WTC11 (cell line): ENCODE results near the gene STAMBP.

Experiments
- ATF6 ChIP-seq: sonication (generic); formaldehyde crosslinking; IDR thresholded peaks from 2 replicates; pipeline ENCODE4 v1.8.1; 2023; ENCODE audit warnings: mild to moderate bottlenecking, missing genetic modification reagents
- CTCF ChIP-seq: fragments of 200-600 bp; IDR thresholded peaks from 2 replicates; pipeline ENCODE4 v1.8.0; 2022; ENCODE audit warnings: antibody characterized with exemption
- FOXP4 ChIP-seq: sonication (generic); formaldehyde crosslinking; IDR thresholded peaks from 2 replicates; pipeline ENCODE4 v1.8.0; 2022; ENCODE audit warnings: mild to moderate bottlenecking, missing genetic modification reagents
- MAX ChIP-seq: sonication (generic); formaldehyde crosslinking; IDR thresholded peaks from 2 replicates; pipeline ENCODE4 v1.8.0; 2022; ENCODE audit warnings: mild to moderate bottlenecking, missing genetic modification reagents
- MLX ChIP-seq: sonication (generic); formaldehyde crosslinking; IDR thresholded peaks from 2 replicates; pipeline ENCODE4 v1.8.1; 2023; ENCODE audit warnings: mild to moderate bottlenecking, missing genetic modification reagents, moderate library complexity
- TP53 ChIP-seq: sonication (generic); formaldehyde crosslinking; IDR thresholded peaks from 2 replicates; pipeline ENCODE4 v1.8.1; 2023; ENCODE audit warnings: mild to moderate bottlenecking, missing genetic modification reagents
- ZNF423 ChIP-seq: fragments of 250-450 bp; sonication (Bioruptor Pico); IDR thresholded peaks from 2 replicates; pipeline ENCODE4 v2.1.2; 2022; ENCODE audit warnings: mild to moderate bottlenecking, moderate library complexity
- ZNF425 ChIP-seq: fragments of 250-450 bp; sonication (Bioruptor Pico); conservative IDR thresholded peaks from 2 replicates; pipeline ENCODE4 v1.9.0; 2021; ENCODE audit warnings: mild to moderate bottlenecking

- TF ChIP-seq MAX (no peak), CTCF (no peak), ATF6 (CRISPR knock-in tag) (no peak), MLX (CRISPR knock-in tag) (no peak), TP53 (no peak), ZNF425 (no peak), ZNF423 (CRISPR knock-in tag) (no peak), FOXP4 (CRISPR knock-in tag) (no peak)
Observed at GRCh38 chr2:73889206-73889605, 60.4 kb downstream of the STAMBP start.
